Heart right ventricle (tissue), 16 donors: Measurements from ENCODE around the gene PROCR. TPM values are rescaled to one million over a fixed set of nuclear protein-coding genes. Genes with fewer than 3 reads are reported as not detected.
A peak's percentile ranks its signal among the peaks of the same experiment; 100 is the strongest.

Experiments used
- ATAC-seq, 8 donors: fragments of 200-7000 bp; cut with Tn5 transposase; one replicate each; pipeline ENCODE4 v1.9.1; 2020; ENCODE audit warnings: mild to moderate bottlenecking in 8 of 8, moderate library complexity in 8 of 8, moderate number of reproducible peaks in 1 of 8
- DNase-seq, 2 donors: peaks; one replicate each; pipeline ENCODE4 v3.0.0-alpha.2; 2020
- H3K27ac ChIP-seq, 10 donors: fragments of 200-600 bp; sonication (generic) in 2 of 10; one replicate each; pipeline versions ENCODE4 v1.5.0 to v1.8.0; 2020 to 2022; ENCODE audit warnings: mild to moderate bottlenecking in 3 of 10
- H3K27me3 ChIP-seq, 7 donors: fragments of 200-600 bp; one replicate each; pipeline ENCODE4 v1.8.0; 2021 to 2022; ENCODE audit warnings: mild to moderate bottlenecking in 2 of 7
- H3K36me3 ChIP-seq, 9 donors: fragments of 200-600 bp; sonication (generic) in 1 of 9; one replicate each; pipeline versions ENCODE4 v1.5.0 to v1.8.0; 2020 to 2022; ENCODE audit warnings: mild to moderate bottlenecking in 2 of 9
- H3K4me1 ChIP-seq, 9 donors: fragments of 200-600 bp; sonication (generic) in 1 of 9; one replicate each; pipeline versions ENCODE4 v1.5.0 to v1.8.0; 2020 to 2022; ENCODE audit warnings: mild to moderate bottlenecking in 4 of 9
- H3K4me3 ChIP-seq, 10 donors: fragments of 200-600 bp; sonication (generic) in 2 of 10; one replicate each; pipeline versions ENCODE4 v1.5.0 to v1.8.0; 2020 to 2022; ENCODE audit warnings: mild to moderate bottlenecking in 7 of 10, moderate library complexity in 2 of 10
- H3K9me3 ChIP-seq, 11 donors: fragments of 200-600 bp in 10 of 11; sonication (generic) in 2 of 11; one replicate each; pipeline versions ENCODE4 v1.5.0 to v1.8.0; 2013 to 2022; ENCODE audit warnings: mild to moderate bottlenecking in 2 of 11, control low read depth in 1 of 11, moderate library complexity in 1 of 11
- CTCF ChIP-seq, 9 donors: fragments of 200-600 bp; sonication (generic) in 2 of 9; IDR thresholded peaks; one replicate each; pipeline versions ENCODE4 v1.5.0 to v1.8.0; 2021 to 2022; ENCODE audit warnings: antibody characterized with exemption in 9 of 9, mild to moderate bottlenecking in 5 of 9, moderate library complexity in 1 of 9
- WGBS, 2 donors: extraction: QIAGEN DNeasy Blood & Tissue Kit; methylation state at CpG; one replicate each; pipeline ENCODE4 v1.1.7; 2013; ENCODE audit warnings: inconsistent platforms in 1 of 2; 5-methylcytosine and 5-hydroxymethylcytosine counted together
- intact Hi-C, 10 donors: fragments of 100-400 bp; cut with DNase I; formaldehyde crosslinking; loops; one replicate each; pipeline versions ENCODE4 v1.11.1 to v1.14.2; 2022
- polyA plus RNA-seq, 2 donors: library from polyadenylated mRNA; stranded (reverse); fragments of 200-250 nt; gene quantifications; one replicate each; pipeline ENCODE4 v1.2.3, GENCODE V29; 2013
- total RNA-seq, 10 donors: library from RNA; stranded (reverse); fragmentation: NEBNext Ultra II Directional in 3 of 10; extraction: Animal tissue kit (Norgen Biotek cat#: 25700) in 3 of 10; gene quantifications; one replicate each; pipeline versions ENCODE4 v1.2.1 to v1.2.4, GENCODE V29; 2021 to 2023
- donor health status: Arrhythmogenic right ventricular cardiomyopathy.
- donor health status: ischemic (EF 13 %, LVEDD 7.1; RV severe dilation, severe dysfunction).
- donor health status: healthy with polysubstance abuse.
- donor health status: DM: no; HTN: yes; CAD: no.
- donor health status: DM: no; HTN: no; CAD: no.
- donor health status: ischemic (EF 25% LVEDD 6.9; RV normal size, moderate dysfunction).
- donor health status: ischemic (EF 25% LVEDD 5.7; RV mildly dilated, moderate dysfunction).
- donor health status: healthy.
- donor health status: DM: yes; HTN: yes; CAD: no.
- donor health status: Ischemic cardiomyopathy.
- donor health status: ischemic (EF 35%, LVEDD 5.7; RV mildly dilated, moderate dysfunction).
- donor health status: nonischemic (EF 11% LVEDD 7.7; RV severe dilation, severe dysfunction).
- donor health status: DM: yes; HTN: yes; CAD: no.
- donor health status: PGD.
- donor health status: ischemic (EF 29% LVEDD 5.4; RV normal size, mild dysfunction).
- donor health status: nonischemic (EF 23%, LVEDD 6.1; RV moderate dilation, normal function).

The PROCR gene
- total and polyA plus RNA-seq, 12 donors = 3.0 to 26.7 (median 8.8) TPM

GRCh38 chr20:35134880-35135279 lies 37.0 kb upstream of the PROCR start:
- ATAC-seq = peak; percentile 36 to 91 (median 76)
- Histone ChIP-seq H3K4me1 (peaks cover 12 to 34% (median 29%) of the 10 kb centered on the region in 9 donors), H3K4me3 (no peak overlapping the region), H3K9me3 (no peaks in the 10 kb centered on the region), H3K27me3 (no peaks in the 10 kb centered on the region), H3K27ac (peak overlapping the region; percentile 11 to 86 (median 70)), H3K36me3 (peaks cover 0 to 99% (median 12%) of the 10 kb centered on the region in 9 donors)
- DNase-seq = peak; percentile 19 to 26
- TF ChIP-seq CTCF (IDR thresholded peaks at IDR 0.05) = no peak
- intact Hi-C loops = loop anchor here in 1 of 10 donors (2.0 kb wide), 1 partner anchor 38 kb away; no protein-coding TSS in a partner anchor
- WGBS, 2 donors = 49% methylated on average over 6 of the region's 6 CpGs

GRCh38 chr20:35135867-35136586 lies 35.8 kb upstream of the PROCR start:
- ATAC-seq = peak in 7 of 8 donors; percentile 56 to 88 (median 80)
- no peak overlapping the region for H3K4me3 ChIP-seq
- peaks cover 0 to 99% (median 11%) of the 10 kb centered on the region in 9 donors for H3K36me3 ChIP-seq
- peaks cover 12 to 34% (median 29%) of the 10 kb centered on the region in 9 donors for H3K4me1 ChIP-seq
- no peaks in the 10 kb centered on the region for H3K27me3 ChIP-seq
- no peaks in the 10 kb centered on the region for H3K9me3 ChIP-seq
- no peak for TF ChIP-seq CTCF (IDR thresholded peaks at IDR 0.05)
- H3K27ac ChIP-seq = peak overlapping the region; percentile 14 to 86 (median 70)
- DNase-seq = peak; percentile 29 to 51
- 70 to 74% methylated on average over 11 of the region's 11 CpGs for WGBS, 2 donors
- intact Hi-C loops = loop anchor here in 1 of 10 donors (2.0 kb wide), 1 partner anchor 39 kb away; no protein-coding TSS in a partner anchor

GRCh38 chr20:35144694-35145093 lies 27.2 kb upstream of the PROCR start:
- Histone ChIP-seq H3K36me3 (peaks cover 0 to 51% (median 14%) of the 10 kb centered on the region in 9 donors), H3K4me3 (no peak overlapping the region), H3K4me1 (peaks cover 6 to 36% (median 22%) of the 10 kb centered on the region in 9 donors), H3K9me3 (no peaks in the 10 kb centered on the region), H3K27ac (peak overlapping the region in 1 of 10 donors; percentile 40), H3K27me3 (no peaks in the 10 kb centered on the region)
- ATAC-seq = no peak
- no peak for TF ChIP-seq CTCF (IDR thresholded peaks at IDR 0.05)
- no peak for DNase-seq
- WGBS, 2 donors = 57 to 63% methylated on average over 7 of the region's 7 CpGs
- intact Hi-C loops = loop anchor here (1.0 to 10.0 kb wide), 10 partner anchors 47 to 133 kb away; partner anchors contain the start of genes MMP24OS (in 2 of the 10) and TRPC4AP (in 1 of the 10)

GRCh38 chr20:35145141-35145564 lies 26.7 kb upstream of the PROCR start:
- intact Hi-C loops = loop anchor here (1.0 to 10.0 kb wide), 10 partner anchors 48 to 132 kb away; partner anchors contain the start of genes MMP24OS (in 2 of the 10) and TRPC4AP (in 1 of the 10)
- peaks cover 0 to 46% (median 14%) of the 10 kb centered on the region in 9 donors for H3K36me3 ChIP-seq

More at GRCh38 chr20:35145141-35145564, 26.7 kb upstream of the PROCR start:
- ATAC-seq (peak in 4 of 8 donors; percentile 20 to 39 (median 25)), DNase-seq (no peak)
- TF ChIP-seq CTCF (IDR thresholded peaks at IDR 0.05) = peak; percentile 54 to 82 (median 66)
- H3K27ac ChIP-seq = peak overlapping the region in 2 of 10 donors; percentile 40 to 84
- 48 to 49% methylated on average over 2 of the region's 2 CpGs for WGBS, 2 donors
- no peak overlapping the region for H3K4me3 ChIP-seq
- H3K27me3 ChIP-seq = no peaks in the 10 kb centered on the region
- H3K9me3 ChIP-seq = no peaks in the 10 kb centered on the region
- peaks cover 6 to 36% (median 22%) of the 10 kb centered on the region in 9 donors for H3K4me1 ChIP-seq
